GM21619 (cell line): ENCODE measurements around the gene ZNF653.
"Not testable (repeated sequence)": the region's sequence is repeated elsewhere in the genome, so short reads cannot be mapped to it uniquely, and the experiment has no call there.

Experiments
- ATAC-seq: cut with Tn5 transposase; IDR thresholded peaks from one replicate; pipeline ENCODE4 v1.9.1; 2021; ENCODE audit not compliant: unreplicated experiment

The ZNF653 gene

DNA sequence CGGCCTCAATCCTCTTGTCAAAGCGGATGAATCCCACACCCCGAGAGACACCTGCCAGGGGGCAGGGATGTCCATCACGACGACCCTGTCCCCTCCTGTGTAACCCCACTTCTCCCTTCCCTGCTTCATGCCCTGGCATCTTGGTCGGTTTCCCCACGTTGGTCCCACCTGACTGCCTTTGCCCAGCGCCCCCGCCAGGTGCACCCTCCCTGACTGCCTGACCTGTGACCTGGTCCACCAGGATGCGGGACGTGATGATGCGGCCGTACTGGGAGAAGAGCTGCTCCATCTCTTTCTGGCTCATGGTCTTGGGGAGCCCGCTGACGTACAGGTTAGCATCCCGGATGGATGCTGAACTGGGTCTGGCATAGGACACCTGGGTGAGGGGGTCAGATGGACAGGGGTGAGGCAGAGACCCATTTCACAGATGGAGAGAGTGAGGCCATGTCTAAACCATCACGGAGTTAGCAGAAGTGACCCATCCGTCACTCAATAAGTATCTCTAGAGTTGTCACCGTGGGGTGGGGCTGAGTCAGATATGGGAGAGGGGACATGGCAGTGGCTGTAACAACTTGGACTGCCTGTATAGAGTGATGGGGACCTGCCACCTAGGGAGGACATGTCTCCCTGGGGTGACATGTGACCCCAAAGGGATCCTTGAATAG lies 47.3 kb downstream of the ZNF653 start:
- no peak for ATAC-seq

DNA sequence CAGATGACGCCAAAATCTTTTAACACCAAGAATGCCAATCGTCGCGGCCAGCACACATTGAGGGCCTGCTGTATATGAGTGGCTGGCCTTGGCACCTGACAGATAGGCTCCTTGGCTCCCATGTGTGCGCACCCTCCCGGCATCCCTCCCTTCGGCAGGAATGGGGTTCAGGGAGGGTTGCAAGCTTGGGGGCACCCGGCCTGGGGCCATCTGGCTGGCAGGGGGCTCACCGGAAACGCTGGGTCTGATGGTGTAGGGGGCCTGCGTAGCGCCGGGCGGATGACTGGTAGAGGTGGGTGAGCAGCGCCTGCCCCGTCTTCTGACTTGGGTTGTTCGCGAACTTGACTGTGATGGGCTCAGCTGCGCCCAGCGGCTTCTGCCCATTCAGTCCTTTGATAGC lies 47.8 kb downstream of the ZNF653 start:
- no peak for ATAC-seq

DNA sequence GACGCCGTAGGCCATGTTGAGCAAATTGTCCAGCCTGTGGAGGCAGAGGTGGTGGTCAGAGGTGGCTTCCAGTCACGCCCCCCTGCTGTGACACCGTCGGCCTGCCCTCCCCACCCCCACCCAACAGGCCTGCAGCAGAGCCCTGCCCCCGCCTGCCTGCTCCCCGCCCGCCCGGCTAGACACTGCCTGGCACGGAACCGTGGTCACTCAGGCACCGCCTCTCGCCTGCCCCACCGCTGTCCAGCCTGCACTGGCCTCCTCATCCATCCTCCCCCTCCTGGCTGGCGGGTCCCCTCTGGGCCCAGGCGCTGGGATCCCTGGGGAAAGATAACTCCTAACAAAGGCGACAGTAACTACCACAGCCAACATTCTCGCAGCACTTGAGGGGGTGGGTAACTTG lies 48.5 kb downstream of the ZNF653 start:
- no peak for ATAC-seq

DNA sequence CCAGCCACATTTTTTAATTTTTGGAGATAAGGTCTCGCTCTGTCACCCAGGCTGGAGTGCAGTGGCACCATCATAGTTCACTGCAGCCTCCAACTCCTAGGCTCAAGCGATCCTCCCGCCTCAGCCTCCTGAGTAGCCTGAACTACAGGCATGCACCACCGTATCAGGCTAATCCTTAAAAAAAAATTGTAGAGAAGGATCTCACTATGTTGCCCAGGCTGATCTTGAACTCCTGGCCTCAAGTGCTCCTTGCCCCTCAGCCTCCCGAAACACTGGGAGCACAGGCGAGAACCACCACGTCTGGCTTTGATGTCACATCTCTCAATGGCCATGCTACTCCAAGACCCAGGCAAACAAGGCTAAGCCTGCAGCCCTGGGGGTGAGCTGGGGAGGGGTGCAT lies 49.0 kb downstream of the ZNF653 start:
- ATAC-seq = no peak

DNA sequence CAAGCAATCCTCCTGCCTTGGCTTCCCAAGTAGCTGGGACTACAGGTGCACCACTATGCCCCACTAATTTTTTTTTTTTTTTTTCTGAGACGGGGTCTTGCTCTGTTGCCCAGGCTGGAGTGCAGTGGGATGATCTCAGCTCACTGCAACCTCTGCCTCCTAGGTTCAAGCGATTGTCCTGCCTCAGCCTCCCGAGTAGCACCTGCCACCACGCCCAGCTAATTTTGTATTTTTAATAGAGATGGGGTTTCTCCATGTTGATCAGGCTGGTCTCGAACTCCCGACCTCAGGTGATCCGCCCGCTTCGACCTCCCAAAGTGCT lies 50.4 kb downstream of the ZNF653 start:
- not testable (repeated sequence) for ATAC-seq

DNA sequence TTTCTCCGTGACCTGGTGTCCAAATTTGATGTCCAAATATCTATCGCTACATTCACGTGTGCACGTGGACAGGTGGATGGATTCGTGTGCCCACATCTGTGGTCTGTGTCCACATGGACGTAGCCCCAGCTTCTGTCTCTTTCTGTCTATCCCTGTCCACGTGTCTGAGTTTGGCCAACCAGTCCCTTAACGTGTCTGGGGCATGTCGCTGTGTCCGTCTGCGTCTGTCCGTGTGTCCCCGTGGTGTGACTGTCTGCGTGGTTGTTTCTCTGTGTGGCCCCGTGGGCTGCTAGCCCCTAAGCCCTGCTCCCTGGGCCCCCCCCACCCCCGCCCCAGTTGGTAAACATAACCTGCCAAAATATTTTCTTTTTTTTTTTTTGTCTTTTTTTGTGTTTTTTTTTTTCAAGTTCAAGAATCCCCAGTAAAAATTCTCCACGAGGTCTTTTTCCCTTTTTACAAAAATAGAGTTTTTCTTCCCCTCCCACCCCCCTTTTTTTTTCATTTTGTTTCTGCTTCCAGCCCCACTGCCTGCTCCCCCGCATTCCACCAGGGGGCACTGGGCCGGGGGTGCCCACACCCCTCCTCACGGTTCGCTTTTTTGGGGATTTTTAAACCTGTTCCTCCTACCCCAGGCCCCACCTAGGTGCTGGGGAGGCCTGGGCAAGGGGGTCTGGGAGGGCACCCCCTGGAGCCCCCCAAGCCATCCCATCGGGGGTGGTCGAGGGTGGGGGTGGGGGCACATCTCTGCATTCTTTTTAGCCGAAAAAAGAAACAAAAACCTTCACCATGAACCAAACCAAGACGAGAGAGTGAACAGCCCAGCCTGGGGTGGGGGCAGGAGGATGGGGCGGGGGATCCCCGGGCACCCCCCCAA lies 51.9 kb downstream of the ZNF653 start:
- no peak for ATAC-seq

DNA sequence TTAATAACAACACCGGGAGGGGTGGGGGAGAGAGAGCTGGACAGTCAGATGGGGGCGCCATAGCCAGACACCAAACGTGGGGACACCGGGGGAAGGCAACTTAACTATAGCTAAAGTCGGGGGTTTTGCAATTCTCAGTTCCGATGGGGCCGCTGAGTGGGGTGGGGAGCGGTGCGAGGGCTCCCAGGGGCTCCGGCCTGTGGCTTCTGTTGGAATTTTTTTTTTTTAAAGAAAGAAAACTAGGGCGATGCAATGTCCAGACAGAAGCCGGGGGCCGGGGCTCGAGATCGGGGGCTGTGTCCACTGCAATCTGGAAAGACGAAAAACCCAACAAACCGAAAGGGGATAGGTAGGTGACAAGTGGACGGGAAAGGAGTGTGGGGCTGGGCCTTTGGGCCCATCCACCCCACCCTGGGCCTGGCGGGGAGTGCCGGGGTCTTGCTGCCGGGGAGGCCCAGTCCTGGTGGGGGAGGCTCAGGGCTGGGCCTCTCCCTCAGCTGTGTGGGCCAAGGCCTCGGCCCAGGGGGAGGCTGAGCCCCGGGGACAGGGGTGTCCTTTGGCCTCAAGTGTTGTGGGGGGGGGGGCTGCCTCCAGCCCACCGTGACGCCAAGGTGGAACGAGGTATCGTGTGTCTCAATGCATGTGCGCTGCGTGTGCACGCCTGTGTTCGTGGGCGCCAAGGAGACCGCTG lies 52.9 kb downstream of the ZNF653 start:
- no peak for ATAC-seq

DNA sequence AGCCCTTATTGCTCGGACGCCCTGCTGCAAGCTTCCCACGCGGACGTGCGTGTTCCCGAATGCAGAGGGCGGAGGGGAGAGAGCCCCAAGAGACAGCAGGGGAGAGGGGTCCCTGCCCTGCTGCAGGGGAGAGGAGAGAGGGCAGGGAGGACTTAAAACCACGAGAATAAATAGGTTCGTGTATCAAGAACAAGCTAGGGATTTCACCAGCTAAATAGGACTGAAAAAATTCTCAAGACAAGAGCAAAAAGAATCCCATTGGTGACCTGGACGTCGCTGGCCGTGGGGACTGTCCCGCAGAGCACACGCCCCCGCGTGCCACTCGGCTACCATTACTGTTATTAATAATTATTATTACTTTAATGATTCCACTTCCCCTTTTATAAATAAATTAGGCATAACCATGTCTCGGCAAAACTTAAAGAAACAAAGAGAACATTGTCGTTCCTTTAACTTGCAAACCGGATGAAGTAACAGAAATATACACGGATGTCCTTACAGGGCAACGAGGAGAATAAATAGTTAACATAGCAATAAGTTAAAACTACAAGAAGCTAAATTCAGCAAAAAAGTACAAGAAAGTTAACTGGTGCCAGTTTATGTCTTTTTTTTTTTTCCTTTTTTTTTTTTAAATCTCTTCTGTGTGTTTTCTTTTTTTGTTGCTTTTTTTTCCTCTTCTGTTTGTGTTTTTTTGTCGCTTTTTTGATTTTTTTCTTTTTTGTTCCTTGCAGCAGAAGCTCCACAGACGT lies 53.6 kb downstream of the ZNF653 start:
- ATAC-seq = no peak

DNA sequence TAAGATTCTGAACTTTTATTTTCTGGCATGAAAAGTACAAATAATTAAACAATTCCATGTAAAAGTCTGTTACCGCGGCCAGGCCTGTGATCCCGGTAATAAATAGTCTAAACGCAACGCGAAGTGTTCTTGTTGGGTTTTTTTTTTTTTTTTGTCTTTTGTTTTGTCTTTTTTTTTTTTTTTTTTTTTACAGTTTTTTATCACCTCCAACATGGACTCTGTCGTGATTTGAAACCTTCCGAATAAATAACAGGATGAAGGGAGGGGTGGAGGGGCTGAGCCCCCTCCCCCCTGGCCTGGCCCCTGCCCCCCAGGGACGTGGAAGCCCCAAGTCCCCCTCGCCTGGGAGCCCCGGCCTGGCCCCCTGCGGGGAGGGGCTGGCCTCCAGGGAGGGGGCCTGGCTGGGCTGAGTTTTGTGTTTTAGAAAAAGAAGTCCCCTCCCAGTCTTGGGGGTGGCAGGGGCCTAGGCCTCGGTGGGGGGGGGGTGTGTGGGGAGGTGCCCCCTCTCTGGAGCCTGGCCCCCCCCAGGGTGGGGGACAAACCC lies 54.2 kb downstream of the ZNF653 start:
- ATAC-seq = no peak

DNA sequence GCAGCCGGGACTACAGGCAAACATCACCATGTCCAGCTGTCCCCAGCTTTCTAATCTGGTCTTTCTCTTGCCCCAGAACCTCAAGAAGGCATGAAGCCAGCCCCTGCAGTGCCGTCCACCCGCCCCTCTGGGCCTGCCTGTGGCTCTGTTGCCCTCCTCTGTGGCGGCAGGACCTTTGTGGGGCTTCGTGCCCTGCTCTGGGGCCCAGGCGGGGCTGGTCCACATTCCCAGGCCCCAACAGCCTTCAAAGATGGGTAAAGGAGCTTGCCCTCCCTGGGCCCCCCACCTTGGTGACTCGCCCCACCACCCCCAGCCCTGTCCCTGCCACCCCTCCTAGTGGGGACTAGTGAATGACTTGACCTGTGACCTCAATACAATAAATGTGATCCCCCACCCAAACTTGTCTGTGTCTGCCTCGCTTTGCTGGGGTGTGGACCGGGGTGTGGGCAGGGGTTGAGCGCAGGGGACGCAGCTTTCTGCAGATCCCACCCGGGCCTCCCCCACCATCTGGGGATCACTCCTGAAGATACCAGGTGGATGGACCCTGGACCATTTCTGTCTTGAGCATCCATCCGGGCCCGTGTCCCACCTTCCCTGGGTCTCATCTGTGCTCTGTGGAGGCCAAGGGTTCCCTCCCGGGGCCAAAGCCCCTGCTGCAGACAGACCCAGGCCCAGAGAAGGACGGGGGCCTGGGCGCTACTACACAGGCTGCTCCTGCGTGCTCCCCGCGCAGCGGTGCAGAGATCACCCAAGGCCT lies 54.9 kb downstream of the ZNF653 start:
- no peak for ATAC-seq

DNA sequence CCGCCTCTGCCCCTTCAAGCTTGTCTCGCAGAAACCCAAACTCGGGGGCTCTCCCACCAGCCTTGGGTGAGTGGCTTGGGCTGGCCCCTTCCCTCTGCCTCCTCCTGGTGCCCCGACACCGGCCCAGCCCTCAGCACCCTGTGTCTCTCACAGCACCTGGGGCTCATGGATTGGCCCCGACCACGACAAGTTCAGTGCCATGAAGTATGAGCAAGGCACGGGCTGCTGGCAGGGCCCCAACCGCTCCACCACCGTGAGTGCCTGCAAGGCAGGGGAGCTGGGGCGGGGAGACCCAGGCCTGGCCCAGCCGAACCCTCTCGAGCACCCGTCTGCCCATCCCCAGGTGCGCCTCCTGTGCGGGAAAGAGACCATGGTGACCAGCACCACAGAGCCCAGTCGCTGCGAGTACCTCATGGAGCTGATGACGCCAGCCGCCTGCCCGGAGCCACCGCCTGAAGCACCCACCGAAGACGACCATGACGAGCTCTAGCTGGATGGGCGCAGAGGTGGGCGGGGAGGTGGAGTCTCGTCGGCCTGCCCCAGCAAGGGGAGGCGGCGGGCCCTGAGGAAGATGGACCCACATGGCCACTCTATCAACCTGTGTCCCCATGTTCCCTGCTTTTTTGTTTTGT lies 56.6 kb downstream of the ZNF653 start:
- no peak for ATAC-seq

DNA sequence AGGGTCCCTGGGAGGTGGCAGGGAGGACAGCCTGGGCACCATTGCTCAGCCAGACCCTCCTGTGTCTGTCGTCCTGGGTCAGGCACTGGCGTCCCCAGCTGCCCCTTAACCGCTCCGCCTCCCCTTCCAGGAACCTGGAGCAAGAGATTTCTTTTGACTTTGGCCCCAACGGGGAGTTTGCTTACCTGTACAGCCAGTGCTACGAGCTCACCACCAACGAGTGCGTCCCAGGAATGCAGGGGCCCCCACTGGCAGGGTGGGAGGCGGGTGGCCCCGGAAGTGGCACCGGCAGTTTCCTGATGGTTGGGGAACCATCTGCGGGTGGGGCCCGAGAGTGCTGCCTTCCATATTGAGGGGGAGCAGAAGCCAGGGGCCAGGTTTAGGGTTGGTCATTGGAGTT lies 57.2 kb downstream of the ZNF653 start:
- ATAC-seq = no peak

DNA sequence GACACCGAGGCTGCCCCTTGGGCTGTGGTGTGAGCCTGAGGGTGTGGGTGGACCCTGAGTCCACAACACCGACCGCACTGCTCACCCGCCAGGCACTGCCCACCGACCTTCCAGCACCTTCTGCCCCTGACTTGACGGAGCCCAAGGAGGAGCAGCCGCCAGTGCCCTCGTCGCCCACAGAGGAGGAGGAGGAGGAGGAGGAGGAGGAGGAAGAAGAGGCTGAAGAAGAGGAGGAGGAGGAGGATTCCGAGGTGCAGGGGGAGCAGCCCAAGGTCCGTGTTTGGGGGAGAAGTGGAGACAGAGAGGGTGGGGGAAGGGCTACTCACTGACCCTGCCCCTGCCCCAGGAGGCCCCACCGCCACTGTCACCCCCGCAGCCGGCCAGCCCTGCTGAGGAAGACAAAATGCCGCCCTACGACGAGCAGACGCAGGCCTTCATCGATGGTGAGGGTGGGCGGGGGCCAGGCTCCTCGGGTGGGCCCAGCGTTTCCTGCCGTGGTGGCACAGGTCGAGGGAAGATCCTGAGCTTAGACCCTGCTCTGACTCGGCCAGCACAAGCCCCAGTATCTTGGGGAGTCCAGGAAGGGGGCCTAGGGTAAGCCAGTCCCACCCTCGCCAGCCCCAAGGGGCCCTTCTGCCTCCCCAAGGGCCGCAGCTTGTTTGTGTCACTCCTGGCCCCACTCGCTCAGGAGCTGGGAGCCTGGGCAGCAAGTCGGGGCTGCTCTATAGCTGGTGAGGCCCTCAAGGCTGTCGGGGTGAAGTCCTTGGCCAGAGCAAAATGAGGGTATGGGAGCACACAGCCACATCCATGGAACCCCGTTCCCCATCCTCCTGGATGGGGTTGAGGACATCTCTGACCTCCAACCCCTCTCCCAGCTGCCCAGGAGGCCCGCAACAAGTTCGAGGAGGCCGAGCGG lies 58.0 kb downstream of the ZNF653 start:
- no peak for ATAC-seq

DNA sequence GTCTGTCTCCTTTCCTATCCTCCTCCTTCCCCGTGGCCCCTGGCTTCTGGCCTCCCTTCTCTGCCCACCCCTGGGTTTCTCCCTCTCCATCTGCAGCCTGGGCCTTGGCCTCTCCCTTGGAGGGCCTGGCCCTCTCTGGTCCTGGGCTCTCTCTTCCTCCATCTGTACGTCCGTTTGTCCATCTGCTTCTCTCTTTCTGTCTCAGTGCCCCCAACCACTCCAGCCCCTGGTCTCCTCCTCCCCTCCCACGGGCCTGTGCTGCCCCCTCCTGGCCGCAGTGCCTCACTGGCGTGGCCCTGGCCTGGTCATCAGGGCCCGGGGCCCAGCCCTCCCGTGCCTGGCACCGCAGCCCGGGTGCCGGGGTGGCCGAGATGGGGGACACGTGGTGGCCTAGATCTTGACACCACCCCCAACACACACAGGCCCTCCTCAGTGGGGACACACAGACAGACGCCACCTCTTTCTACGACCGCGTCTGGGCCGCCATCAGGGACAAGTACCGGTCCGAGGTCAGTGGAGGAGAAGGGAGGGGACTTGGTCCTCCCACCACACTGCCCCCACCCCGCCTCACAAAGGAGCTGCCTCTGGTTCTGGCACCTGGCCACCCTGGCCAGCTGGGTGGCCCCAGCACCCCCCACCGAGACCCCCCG lies 58.9 kb downstream of the ZNF653 start:
- ATAC-seq = no peak

DNA sequence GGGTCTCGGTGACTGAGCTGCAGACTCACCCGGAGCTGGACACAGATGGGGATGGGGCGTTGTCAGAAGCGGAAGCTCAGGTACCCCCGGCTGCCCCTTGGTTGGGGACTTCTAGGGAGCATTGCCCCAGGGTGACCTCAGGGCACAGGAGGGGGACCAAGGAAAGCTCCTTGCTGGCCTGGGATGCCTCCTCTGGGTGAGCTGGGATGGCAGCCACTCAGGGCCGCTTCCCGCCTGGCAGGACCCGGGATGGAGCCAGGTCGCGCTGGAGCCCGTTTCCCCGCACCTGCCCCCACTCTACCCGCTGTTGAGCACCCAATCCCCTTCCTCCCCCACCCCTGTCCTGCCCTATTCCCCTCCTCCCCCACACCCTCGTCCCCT lies 59.4 kb downstream of the ZNF653 start:
- no peak for ATAC-seq

DNA sequence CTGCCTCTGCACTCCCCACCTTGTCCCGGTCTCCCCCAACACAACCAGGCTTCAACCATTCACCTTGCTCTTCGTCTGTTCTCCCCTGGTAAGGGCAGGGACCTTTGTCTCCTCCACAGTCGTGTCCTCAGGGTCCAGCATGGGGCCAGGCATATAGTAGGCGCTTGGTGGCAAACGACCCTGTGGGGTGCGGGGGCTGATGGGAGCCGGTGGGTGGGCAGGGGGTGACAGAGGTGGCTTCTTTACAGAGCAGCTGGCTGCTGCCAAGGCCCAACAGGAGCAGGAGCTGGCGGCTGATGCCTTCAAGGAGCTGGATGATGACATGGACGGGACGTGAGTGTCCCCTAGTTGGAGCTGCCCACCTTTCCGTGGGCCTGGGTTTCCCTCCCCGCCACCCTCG lies 60.5 kb downstream of the ZNF653 start:
- no peak for ATAC-seq

DNA sequence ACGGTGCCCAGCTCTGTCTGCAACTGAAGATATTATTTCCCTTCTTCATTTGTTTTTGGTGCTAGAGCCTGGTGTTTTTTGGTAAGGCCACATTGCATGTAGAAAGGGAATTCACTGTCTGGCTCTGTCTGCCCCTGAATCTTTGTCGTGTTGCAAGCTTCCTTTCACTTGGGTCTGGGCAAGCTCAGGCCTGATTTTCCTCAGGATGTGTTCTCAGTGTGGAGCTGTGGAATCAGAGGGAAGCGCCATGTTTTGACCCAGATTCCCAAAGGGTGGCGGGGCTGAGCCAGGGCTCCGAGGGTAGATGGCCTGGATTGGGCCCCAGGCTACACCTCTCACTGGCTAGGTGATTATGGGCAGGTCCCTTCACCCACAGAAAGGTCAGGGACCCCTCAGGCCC lies 61.6 kb downstream of the ZNF653 start:
- no peak for ATAC-seq

DNA sequence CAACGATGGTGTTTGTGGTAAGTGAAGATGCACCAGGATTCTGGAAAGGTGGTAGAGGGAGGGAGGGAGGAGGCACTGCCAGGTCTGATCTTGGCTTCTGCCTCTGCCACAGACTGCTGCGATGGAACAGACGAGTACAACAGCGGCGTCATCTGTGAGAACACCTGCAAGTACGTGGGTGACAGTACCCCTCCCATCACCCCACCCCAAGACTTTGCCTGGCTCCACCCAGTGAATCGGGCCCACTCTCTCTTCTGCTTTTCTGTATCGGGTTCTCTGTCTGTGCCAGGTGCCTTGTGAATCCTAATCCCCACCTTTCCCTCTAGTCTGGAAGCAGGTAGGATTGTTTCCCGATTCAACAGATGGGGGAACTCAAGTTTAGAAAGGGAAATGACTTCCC lies 67.7 kb downstream of the ZNF653 start:
- no peak for ATAC-seq
